Measurements from ENCODE around the gene TUBB2A. TPM values are rescaled to one million over a fixed set of nuclear protein-coding genes. Genes with fewer than 3 reads are reported as not detected.
"Not testable (repeated sequence)": the region's sequence is repeated elsewhere in the genome, so short reads cannot be mapped to it uniquely, and the experiment has no call there.

The TUBB2A gene
- total RNA-seq, 1 experiment from 2014 or later, result 33.3 TPM

DNA sequence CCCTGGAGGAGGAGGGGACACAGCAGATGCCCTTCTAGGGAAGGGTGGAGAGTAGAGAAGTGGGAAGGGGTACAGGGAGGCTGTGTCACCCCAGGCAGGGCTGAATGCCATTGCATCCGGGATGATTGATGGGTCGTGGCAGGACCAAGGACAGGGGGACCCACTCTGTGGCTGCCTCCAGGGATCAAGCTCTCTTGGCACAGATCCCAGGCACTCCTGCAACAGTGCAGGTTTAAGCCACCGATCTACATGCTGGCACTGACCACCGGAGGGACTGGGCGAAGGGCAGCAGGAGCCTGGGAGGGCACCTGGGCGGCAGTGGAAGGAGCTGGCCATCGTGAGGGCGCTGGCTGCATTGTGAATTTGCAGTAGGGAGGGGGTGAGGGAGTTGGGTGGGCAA, 22.6 kb upstream of the TUBB2A start:
- BruUV-seq (replicated peaks); CTCF ChIA-PET; DNase-seq (ENCODE audit: low read depth, low spot score); POLR2A ChIA-PET; H3K27ac ChIP-seq (ENCODE audit: low read length); H3K27me3 ChIP-seq (ENCODE audit: control insufficient read depth, insufficient read depth, low read length); H3K9me3 ChIP-seq (ENCODE audit: control insufficient read depth, insufficient read depth, low read depth, low read length); in situ Hi-C loops (cut with HindIII; ENCODE audit: low pct_unique_long_range_greater_than_20kb, low sequenced_read_pairs); intact Hi-C loops (cut with micrococcal nuclease; ENCODE audit: unreplicated experiment); H3K4me3 ChIP-seq (ENCODE audit: low read depth in 2 of 2, low read length in 2 of 2); H3K36me3 ChIP-seq (ENCODE audit: control insufficient read depth, insufficient read depth, low read length); H3K4me1 ChIP-seq (ENCODE audit: control insufficient read depth, insufficient read depth, low read length): not testable (repeated sequence)
- TF ChIP-seq, protein P1, sequence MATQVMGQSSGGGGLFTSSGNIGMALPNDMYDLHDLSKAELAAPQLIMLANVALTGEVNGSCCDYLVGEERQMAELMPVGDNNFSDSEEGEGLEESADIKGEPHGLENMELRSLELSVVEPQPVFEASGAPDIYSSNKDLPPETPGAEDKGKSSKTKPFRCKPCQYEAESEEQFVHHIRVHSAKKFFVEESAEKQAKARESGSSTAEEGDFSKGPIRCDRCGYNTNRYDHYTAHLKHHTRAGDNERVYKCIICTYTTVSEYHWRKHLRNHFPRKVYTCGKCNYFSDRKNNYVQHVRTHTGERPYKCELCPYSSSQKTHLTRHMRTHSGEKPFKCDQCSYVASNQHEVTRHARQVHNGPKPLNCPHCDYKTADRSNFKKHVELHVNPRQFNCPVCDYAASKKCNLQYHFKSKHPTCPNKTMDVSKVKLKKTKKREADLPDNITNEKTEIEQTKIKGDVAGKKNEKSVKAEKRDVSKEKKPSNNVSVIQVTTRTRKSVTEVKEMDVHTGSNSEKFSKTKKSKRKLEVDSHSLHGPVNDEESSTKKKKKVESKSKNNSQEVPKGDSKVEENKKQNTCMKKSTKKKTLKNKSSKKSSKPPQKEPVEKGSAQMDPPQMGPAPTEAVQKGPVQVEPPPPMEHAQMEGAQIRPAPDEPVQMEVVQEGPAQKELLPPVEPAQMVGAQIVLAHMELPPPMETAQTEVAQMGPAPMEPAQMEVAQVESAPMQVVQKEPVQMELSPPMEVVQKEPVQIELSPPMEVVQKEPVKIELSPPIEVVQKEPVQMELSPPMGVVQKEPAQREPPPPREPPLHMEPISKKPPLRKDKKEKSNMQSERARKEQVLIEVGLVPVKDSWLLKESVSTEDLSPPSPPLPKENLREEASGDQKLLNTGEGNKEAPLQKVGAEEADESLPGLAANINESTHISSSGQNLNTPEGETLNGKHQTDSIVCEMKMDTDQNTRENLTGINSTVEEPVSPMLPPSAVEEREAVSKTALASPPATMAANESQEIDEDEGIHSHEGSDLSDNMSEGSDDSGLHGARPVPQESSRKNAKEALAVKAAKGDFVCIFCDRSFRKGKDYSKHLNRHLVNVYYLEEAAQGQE (IDR thresholded peaks at IDR 0.05; ENCODE audit: insufficient read depth in 1 of 2, low read depth in 2 of 2, low read length in 1 of 2), result peak; percentile 44 to 56; a peak in 2 of 4 replicates
- ATAC-seq, result peak; percentile 62; the same call in 1 of the 2 replicates

DNA sequence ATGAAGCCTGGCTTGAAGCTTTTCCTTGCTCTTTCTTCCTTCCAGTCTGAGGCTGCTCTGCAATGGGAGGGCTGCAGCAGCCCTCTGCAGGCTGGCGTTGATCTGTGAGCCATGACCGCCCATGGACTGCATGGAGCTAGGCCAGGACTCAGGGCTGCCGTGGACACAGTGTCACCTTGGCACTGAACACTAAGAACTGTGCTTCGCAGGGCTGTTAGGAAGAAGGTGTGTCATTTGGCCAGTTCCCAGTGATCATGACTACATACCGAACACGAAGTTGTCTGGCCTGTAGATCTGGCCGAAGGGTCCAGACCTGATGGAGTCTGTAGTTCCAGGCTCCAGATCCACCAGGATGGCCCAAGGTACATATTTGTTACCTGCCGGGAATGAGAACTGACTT, 21.3 kb upstream of the TUBB2A start:
- H3K9me3 ChIP-seq (ENCODE audit: control insufficient read depth, insufficient read depth, low read depth, low read length); H3K4me3 ChIP-seq (ENCODE audit: low read depth in 2 of 2, low read length in 2 of 2); H3K36me3 ChIP-seq (ENCODE audit: control insufficient read depth, insufficient read depth, low read length); intact Hi-C loops (cut with micrococcal nuclease; ENCODE audit: unreplicated experiment); DNase-seq (ENCODE audit: low read depth, low spot score); POLR2A ChIA-PET; BruUV-seq (replicated peaks); ATAC-seq; H3K27me3 ChIP-seq (ENCODE audit: control insufficient read depth, insufficient read depth, low read length); H3K4me1 ChIP-seq (ENCODE audit: control insufficient read depth, insufficient read depth, low read length); CTCF ChIA-PET; H3K27ac ChIP-seq (ENCODE audit: low read length); in situ Hi-C loops (cut with HindIII; ENCODE audit: low pct_unique_long_range_greater_than_20kb, low sequenced_read_pairs): not testable (repeated sequence)

DNA sequence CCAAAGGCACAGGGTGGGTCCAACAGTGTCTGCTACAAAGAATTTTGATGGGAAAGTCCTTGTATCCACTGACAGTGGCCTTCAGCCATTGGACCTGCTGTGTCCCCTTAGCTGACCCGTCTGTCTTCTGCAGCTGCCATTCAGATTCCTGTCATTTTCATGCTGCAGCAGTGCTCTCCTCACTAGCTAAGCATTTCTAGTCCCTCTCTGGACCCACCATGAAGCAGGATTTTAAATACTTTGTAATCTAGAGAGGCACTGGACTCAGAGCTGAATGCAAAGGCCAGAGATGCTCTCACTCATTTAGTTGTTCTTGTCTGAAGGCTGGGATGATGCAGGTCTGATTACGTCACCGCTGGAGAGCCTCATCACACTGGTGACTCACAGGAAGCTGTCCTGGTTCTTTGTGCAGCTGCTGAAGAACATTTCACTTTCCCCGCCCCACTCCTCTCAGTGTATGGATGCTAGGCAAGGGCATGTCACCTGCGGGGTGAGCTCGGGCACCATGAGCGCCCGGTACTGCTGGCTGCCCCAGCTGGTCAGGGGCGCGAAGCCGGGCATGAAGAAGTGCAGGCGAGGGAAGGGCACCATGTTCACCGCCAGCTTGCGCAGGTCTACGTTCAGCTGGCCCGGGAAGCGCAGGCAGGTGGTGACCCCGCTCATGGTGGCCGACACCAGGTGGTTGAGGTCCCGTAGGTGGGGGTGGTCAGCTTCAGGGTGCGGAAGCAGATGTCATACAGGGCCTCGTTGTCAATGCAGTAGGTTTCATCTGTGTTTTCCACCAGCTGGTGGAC, 19.4 kb upstream of the TUBB2A start:
- TF ChIP-seq, protein P2, sequence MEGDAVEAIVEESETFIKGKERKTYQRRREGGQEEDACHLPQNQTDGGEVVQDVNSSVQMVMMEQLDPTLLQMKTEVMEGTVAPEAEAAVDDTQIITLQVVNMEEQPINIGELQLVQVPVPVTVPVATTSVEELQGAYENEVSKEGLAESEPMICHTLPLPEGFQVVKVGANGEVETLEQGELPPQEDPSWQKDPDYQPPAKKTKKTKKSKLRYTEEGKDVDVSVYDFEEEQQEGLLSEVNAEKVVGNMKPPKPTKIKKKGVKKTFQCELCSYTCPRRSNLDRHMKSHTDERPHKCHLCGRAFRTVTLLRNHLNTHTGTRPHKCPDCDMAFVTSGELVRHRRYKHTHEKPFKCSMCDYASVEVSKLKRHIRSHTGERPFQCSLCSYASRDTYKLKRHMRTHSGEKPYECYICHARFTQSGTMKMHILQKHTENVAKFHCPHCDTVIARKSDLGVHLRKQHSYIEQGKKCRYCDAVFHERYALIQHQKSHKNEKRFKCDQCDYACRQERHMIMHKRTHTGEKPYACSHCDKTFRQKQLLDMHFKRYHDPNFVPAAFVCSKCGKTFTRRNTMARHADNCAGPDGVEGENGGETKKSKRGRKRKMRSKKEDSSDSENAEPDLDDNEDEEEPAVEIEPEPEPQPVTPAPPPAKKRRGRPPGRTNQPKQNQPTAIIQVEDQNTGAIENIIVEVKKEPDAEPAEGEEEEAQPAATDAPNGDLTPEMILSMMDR (IDR thresholded peaks at IDR 0.05), result no peak
- TF ChIP-seq SIN3A (IDR thresholded peaks at IDR 0.05; ENCODE audit: borderline replicate concordance, insufficient read depth, low read depth, low read length) (no peak), TCF7L2 (IDR thresholded peaks at IDR 0.05; ENCODE audit: low read depth, low read length) (no peak), POLR2AphosphoS5 (IDR thresholded peaks at IDR 0.05; ENCODE audit: low read depth, low read length) (no peak)
- TF ChIP-seq, protein P1 (IDR thresholded peaks at IDR 0.05; ENCODE audit: insufficient read depth in 1 of 2, low read depth in 2 of 2, low read length in 1 of 2), result no peak
- Histone ChIP-seq H3K27ac (ENCODE audit: low read length) (no peak overlapping the region), H3K27me3 (ENCODE audit: control insufficient read depth, insufficient read depth, low read length) (no peaks in the 10 kb centered on the region; the same call in 1 of the 2 replicates), H3K4me1 (ENCODE audit: control insufficient read depth, insufficient read depth, low read length) (no peaks in the 10 kb centered on the region), H3K4me3 (ENCODE audit: low read depth in 2 of 2, low read length in 2 of 2) (no peak overlapping the region), H3K36me3 (ENCODE audit: control insufficient read depth, insufficient read depth, low read length) (no peaks in the 10 kb centered on the region), H3K9me3 (ENCODE audit: control insufficient read depth, insufficient read depth, low read depth, low read length) (no peaks in the 10 kb centered on the region)
- intact Hi-C loops (cut with micrococcal nuclease; ENCODE audit: unreplicated experiment), result no loop called here
- BruUV-seq (replicated peaks), result no TSS peak
- in situ Hi-C loops (cut with HindIII; ENCODE audit: low pct_unique_long_range_greater_than_20kb, low sequenced_read_pairs), result no loop called here
- DNase-seq (ENCODE audit: low read depth, low spot score) (peak; percentile 71), ATAC-seq (peak; percentile 58)
- ChIA-PET CTCF (interaction anchor here (0.8 kb wide), 1 partner anchor 64 kb away, joined by 3 read pairs; no protein-coding TSS in a partner anchor), POLR2A (no interaction called here)

Data from Panc1 (cell line).